Fibroblast of lung (primary cell): ENCODE results near the gene KLHL41. TPM values are rescaled to one million over a fixed set of nuclear protein-coding genes. Genes with fewer than 3 reads are reported as not detected.

Experiments used
- DNase-seq, 2 donors: peaks; one replicate each; pipeline versions ENCODE4 v3.0.0 to v3.0.0-alpha.2; 2010; ENCODE audit warnings: low read depth in 2 of 2
- H2AFZ ChIP-seq: 2 replicates; pipeline ENCODE4 v1.5.1; 2012; ENCODE audit warnings: low read length, control low read depth, inconsistent platforms
- H3K27ac ChIP-seq: 2 replicates; pipeline ENCODE4 v1.5.1; 2011; ENCODE audit warnings: low read length, control low read depth; ENCODE audit not compliant: insufficient read depth
- H3K27me3 ChIP-seq: 2 replicates; pipeline ENCODE4 v1.5.1; 2011; ENCODE audit warnings: mild to moderate bottlenecking, low read length; ENCODE audit not compliant: control insufficient read depth, insufficient read depth
- H3K36me3 ChIP-seq: 2 replicates; pipeline ENCODE4 v1.5.1; 2011; ENCODE audit warnings: low read length; ENCODE audit not compliant: control insufficient read depth, insufficient read depth
- H3K4me1 ChIP-seq: 2 replicates; pipeline ENCODE4 v1.5.1; 2011; ENCODE audit warnings: low read length; ENCODE audit not compliant: control insufficient read depth, insufficient read depth; ENCODE audit errors: extremely low read depth
- H3K4me2 ChIP-seq: 2 replicates; pipeline ENCODE4 v1.5.1; 2011; ENCODE audit warnings: low read length, control low read depth; ENCODE audit not compliant: insufficient read depth; ENCODE audit errors: extremely low read depth
- H3K4me3 ChIP-seq, 4 experiments: fragments of 200-600 bp in 1 of 4; sonication (generic) in 1 of 4; replicated peaks in 1 of 4; 2 replicates each; pipeline ENCODE4 v1.5.1; 2011 to 2016; ENCODE audit warnings: low read length in 4 of 4, low read depth in 3 of 4, mild to moderate bottlenecking in 3 of 4, control low read depth in 2 of 4, inconsistent platforms in 1 of 4, mixed read lengths in 1 of 4; ENCODE audit not compliant: insufficient read depth in 1 of 4; ENCODE audit errors: control extremely low read depth in 1 of 4
- H3K79me2 ChIP-seq: 2 replicates; pipeline ENCODE4 v1.5.1; 2012; ENCODE audit warnings: mild to moderate bottlenecking, low read length, inconsistent platforms; ENCODE audit not compliant: control insufficient read depth, insufficient read depth
- H3K9ac ChIP-seq: 2 replicates; pipeline ENCODE4 v1.5.1; 2011; ENCODE audit warnings: mild to moderate bottlenecking, low read length, control low read depth; ENCODE audit not compliant: insufficient read depth
- H3K9me3 ChIP-seq: 2 replicates; pipeline ENCODE4 v1.5.1; 2012; ENCODE audit warnings: low read depth, low read length; ENCODE audit not compliant: control insufficient read depth, insufficient read depth
- H4K20me1 ChIP-seq: 2 replicates; pipeline ENCODE4 v1.5.1; 2011; ENCODE audit warnings: low read length; ENCODE audit not compliant: control insufficient read depth, insufficient read depth; ENCODE audit errors: extremely low read depth
- CTCF ChIP-seq, 2 donors: IDR thresholded peaks in 1 of 2; conservative IDR thresholded peaks in 1 of 2; 1 replicate in 1 of 2; 2 replicates in 1 of 2; pipeline ENCODE4 v1.5.1; 2011 to 2012; ENCODE audit warnings: low read length in 2 of 2, control low read depth in 1 of 2, inconsistent platforms in 1 of 2, low read depth in 1 of 2, mild to moderate bottlenecking in 1 of 2
- EZH2 ChIP-seq: IDR thresholded peaks from 2 replicates; pipeline ENCODE4 v1.5.1; 2012; ENCODE audit warnings: low read length, control low read depth, mild to moderate bottlenecking; ENCODE audit errors: missing control alignments
- polyA plus RNA-seq, 2 donors: library from polyadenylated mRNA; depleted of rRNA in 1 of 2; stranded (reverse) in 1 of 2; unstranded in 1 of 2; fragments of >200 nt; gene quantifications; 2 replicates each; pipeline ENCODE4 v1.2.1, GENCODE V29; 2011 to 2012; ENCODE audit warnings: missing spikeins in 1 of 2
- total RNA-seq: library from RNA; depleted of rRNA; stranded (reverse); fragments of >200 nt; gene quantifications from 2 replicates; pipeline ENCODE4 v1.2.1, GENCODE V29; 2014

The KLHL41 gene
- total and polyA plus RNA-seq, 2 donors (not counting 1 experiment from before 2014, with no cell fraction given), result 1.2 to 3.8 TPM

- Histone ChIP-seq H3K4me2 (no peak overlapping the region), H2AFZ (no peak overlapping the region), H3K79me2 (no peaks in the 10 kb centered on the region), H3K27ac (no peak overlapping the region), H3K9me3 (no peaks in the 10 kb centered on the region), H4K20me1 (no peaks in the 10 kb centered on the region), H3K4me3 (no peak overlapping the region), H3K9ac (no peak overlapping the region), H3K4me1 (no peaks in the 10 kb centered on the region), H3K36me3 (no peaks in the 10 kb centered on the region), H3K27me3 (no peaks in the 10 kb centered on the region)
- no peak for TF ChIP-seq CTCF (conservative IDR thresholded peaks at IDR 0.05 in 1 of 2, IDR thresholded peaks at IDR 0.05 in 1 of 2; ENCODE audit: low read depth in 1 of 2, low read length in 2 of 2)
- peak in 1 of 2 donors; percentile 49 for DNase-seq
Measured at GRCh38 chr2:169520896-169521295, 11.4 kb downstream of the KLHL41 start.

DNA sequence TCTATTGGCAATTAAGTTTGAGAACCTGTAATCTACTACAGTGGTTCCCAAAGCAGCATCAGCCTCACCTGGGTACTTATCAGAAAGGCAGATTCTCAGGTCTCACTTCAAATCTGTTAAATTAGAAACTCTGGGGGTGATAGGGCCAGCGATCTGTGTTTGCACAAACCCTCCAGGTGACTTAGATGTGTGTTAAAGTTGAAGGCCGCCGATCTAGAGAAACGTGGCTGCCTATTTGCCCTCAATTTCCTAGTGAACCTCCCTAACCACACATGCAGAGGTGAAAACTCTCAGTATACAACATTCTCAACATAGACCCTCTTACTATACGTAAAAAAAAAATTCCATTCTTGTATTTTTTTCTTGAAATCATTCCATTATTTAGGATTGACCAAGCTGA, 14.2 kb downstream of the KLHL41 start:
- no peak overlapping the region for H3K4me3 ChIP-seq
- H3K9me3 ChIP-seq, result no peaks in the 10 kb centered on the region
- TF ChIP-seq CTCF (conservative IDR thresholded peaks at IDR 0.05 in 1 of 2, IDR thresholded peaks at IDR 0.05 in 1 of 2; ENCODE audit: low read depth in 1 of 2, low read length in 2 of 2) (no peak), EZH2 (no peak)
- no peaks in the 10 kb centered on the region for H3K4me1 ChIP-seq
- H3K27me3 ChIP-seq, result no peaks in the 10 kb centered on the region
- no peaks in the 10 kb centered on the region for H3K36me3 ChIP-seq
- no peaks in the 10 kb centered on the region for H3K79me2 ChIP-seq
- no peaks in the 10 kb centered on the region for H4K20me1 ChIP-seq
- H2AFZ ChIP-seq, result no peak overlapping the region
- no peak overlapping the region for H3K9ac ChIP-seq
- no peak overlapping the region for H3K4me2 ChIP-seq
- no peak for DNase-seq
- no peak overlapping the region for H3K27ac ChIP-seq

- no peak overlapping the region for H2AFZ ChIP-seq
- H3K4me1 ChIP-seq, result no peaks in the 10 kb centered on the region
- H3K79me2 ChIP-seq, result no peaks in the 10 kb centered on the region
- H3K36me3 ChIP-seq, result no peaks in the 10 kb centered on the region
- H3K27ac ChIP-seq, result no peak overlapping the region
- no peak for DNase-seq
- no peak overlapping the region for H3K4me3 ChIP-seq
- no peak overlapping the region for H3K4me2 ChIP-seq
- no peak overlapping the region for H3K9ac ChIP-seq
- H4K20me1 ChIP-seq, result no peaks in the 10 kb centered on the region
- H3K9me3 ChIP-seq, result no peaks in the 10 kb centered on the region
- TF ChIP-seq CTCF (conservative IDR thresholded peaks at IDR 0.05 in 1 of 2, IDR thresholded peaks at IDR 0.05 in 1 of 2; ENCODE audit: low read depth in 1 of 2, low read length in 2 of 2) (no peak), EZH2 (no peak)
- H3K27me3 ChIP-seq, result no peaks in the 10 kb centered on the region
Measured at GRCh38 chr2:169525434-169525833, 15.9 kb downstream of the KLHL41 start.
